ENCODE data around the gene STPG2. TPM values are rescaled to one million over a fixed set of nuclear protein-coding genes. Genes with fewer than 3 reads are reported as not detected.

STPG2 gene
- total and polyA plus RNA-seq, 2 of the 8 experiments (the other 6 are each of a cell fraction or from before 2014, with no cell fraction given) = 0.03 TPM; not detected in 1

GRCh38 chr4:97752599-97752998 lies 390.7 kb downstream of the STPG2 start (continued):
- TF ChIP-seq CHD7 (IDR thresholded peaks at IDR 0.05; ENCODE audit: insufficient replicate concordance, low read length) (no peak), POU5F1 (IDR thresholded peaks at IDR 0.05; ENCODE audit: low read depth, low read length) (no peak), MAX (IDR thresholded peaks at IDR 0.05) (no peak), BACH1 (IDR thresholded peaks at IDR 0.05; ENCODE audit: low read length) (no peak), JUN (IDR thresholded peaks at IDR 0.05; ENCODE audit: low read depth, low read length) (no peak), SIN3A (conservative IDR thresholded peaks at IDR 0.05 in 1 of 2, IDR thresholded peaks at IDR 0.05 in 1 of 2; ENCODE audit: low read depth in 1 of 2, low read length in 2 of 2) (no peak), TCF12 (IDR thresholded peaks at IDR 0.05; ENCODE audit: low read depth, low read length) (no peak)

Data from H1 (cell line).